Lung (tissue), 12 donors: Measurements from ENCODE around the gene CENPS. TPM values are rescaled to one million over a fixed set of nuclear protein-coding genes. Genes with fewer than 3 reads are reported as not detected.
A peak's percentile ranks its signal among the peaks of the same experiment; 100 is the strongest.

Source experiments
- ATAC-seq: fragments of 200-7000 bp; cut with Tn5 transposase; one replicate; pipeline ENCODE4 v1.9.1; 2020; ENCODE audit warnings: moderate number of reproducible peaks; ENCODE audit not compliant: insufficient read depth, low FRiP score
- DNase-seq, 3 donors: peaks; one replicate each; pipeline ENCODE4 v3.0.0-alpha.2; 2013 to 2017
- H3K27ac ChIP-seq, 2 donors: one replicate each; pipeline ENCODE4 v1.5.1; 2013; ENCODE audit warnings: mild to moderate bottlenecking in 2 of 2, moderate library complexity in 2 of 2, control low read depth in 1 of 2, inconsistent platforms in 1 of 2, low read depth in 1 of 2, low read length in 1 of 2
- H3K27me3 ChIP-seq, 3 donors: one replicate each; pipeline ENCODE4 v1.5.1; 2013; ENCODE audit warnings: low read length in 2 of 3; ENCODE audit not compliant: control insufficient read depth in 3 of 3, insufficient read depth in 3 of 3
- H3K36me3 ChIP-seq, 4 donors: one replicate each; pipeline ENCODE4 v1.5.1; 2013; ENCODE audit warnings: low read length in 4 of 4, mild to moderate bottlenecking in 1 of 4, moderate library complexity in 1 of 4; ENCODE audit not compliant: control insufficient read depth in 4 of 4, insufficient read depth in 4 of 4
- H3K4me1 ChIP-seq, 5 donors: one replicate each; pipeline ENCODE4 v1.5.1; 2013; ENCODE audit warnings: low read length in 5 of 5, mild to moderate bottlenecking in 2 of 5, moderate library complexity in 1 of 5; ENCODE audit not compliant: control insufficient read depth in 5 of 5, insufficient read depth in 5 of 5
- H3K4me3 ChIP-seq: one replicate; pipeline ENCODE4 v1.5.1; 2013; ENCODE audit warnings: mild to moderate bottlenecking, control low read depth, moderate library complexity
- H3K9ac ChIP-seq, 2 donors: one replicate each; pipeline ENCODE4 v1.5.1; 2013; ENCODE audit warnings: low read length in 2 of 2, control low read depth in 1 of 2; ENCODE audit not compliant: insufficient read depth in 1 of 2
- H3K9me3 ChIP-seq, 4 donors: one replicate each; pipeline ENCODE4 v1.5.1; 2013; ENCODE audit warnings: low read length in 3 of 4, mild to moderate bottlenecking in 1 of 4, moderate library complexity in 1 of 4; ENCODE audit not compliant: control insufficient read depth in 4 of 4, insufficient read depth in 3 of 4
- WGBS, 2 donors: extraction: QIAGEN DNeasy Blood & Tissue Kit; methylation state at CpG; one replicate each; pipeline ENCODE4 v1.1.7; 2013; 5-methylcytosine and 5-hydroxymethylcytosine counted together
- polyA plus RNA-seq, 2 donors: library from polyadenylated mRNA; stranded (reverse); fragments of 200-250 nt; gene quantifications; one replicate each; pipeline ENCODE4 v1.2.1, GENCODE V29; 2013
- total RNA-seq, 2 donors: library from RNA; depleted of rRNA in 1 of 2; stranded (reverse); fragments of >200 nt in 1 of 2; gene quantifications; one replicate each; pipeline ENCODE4 v1.2.1, GENCODE V29; 2014 to 2021
- TF ChIP-seq, protein P1 (sequence below): IDR thresholded peaks from 2 replicates; pipeline ENCODE4 v1.5.1; 2012; ENCODE audit warnings: mild to moderate bottlenecking; ENCODE audit errors: control extremely low read depth, extremely low read depth
- donor health status: control.
- donor health status: control.
- donor health status: Bipolar disorder and iron deficiency.
- donor health status: healthy.
- donor health status: DM: yes; HTN: yes; CAD: no.

CENPS gene
- total and polyA plus RNA-seq, 4 donors: 12.5 to 21.0 (median 17.5) TPM

DNA sequence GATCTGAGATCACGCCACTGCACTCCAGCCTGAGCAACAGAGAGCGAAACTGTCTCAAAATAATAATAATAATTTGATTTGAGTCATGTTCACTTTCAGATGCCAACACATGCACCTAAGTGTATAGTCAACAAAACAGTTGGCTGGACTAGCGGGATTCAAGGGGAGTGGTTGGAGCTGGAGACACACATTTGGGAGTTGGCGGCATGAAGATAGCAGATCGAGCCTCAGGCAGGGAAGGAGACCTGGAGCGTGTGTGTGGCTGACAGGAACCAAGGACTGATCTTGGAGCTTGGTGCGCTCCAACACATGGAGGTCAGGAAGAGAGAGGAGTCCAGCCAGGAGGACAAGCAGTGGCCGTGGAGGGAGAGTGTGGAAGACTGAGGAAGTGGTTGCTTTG lies 46.0 kb upstream of the CENPS start:
- H3K4me3 ChIP-seq: no peak overlapping the region
- TF ChIP-seq, protein P1, sequence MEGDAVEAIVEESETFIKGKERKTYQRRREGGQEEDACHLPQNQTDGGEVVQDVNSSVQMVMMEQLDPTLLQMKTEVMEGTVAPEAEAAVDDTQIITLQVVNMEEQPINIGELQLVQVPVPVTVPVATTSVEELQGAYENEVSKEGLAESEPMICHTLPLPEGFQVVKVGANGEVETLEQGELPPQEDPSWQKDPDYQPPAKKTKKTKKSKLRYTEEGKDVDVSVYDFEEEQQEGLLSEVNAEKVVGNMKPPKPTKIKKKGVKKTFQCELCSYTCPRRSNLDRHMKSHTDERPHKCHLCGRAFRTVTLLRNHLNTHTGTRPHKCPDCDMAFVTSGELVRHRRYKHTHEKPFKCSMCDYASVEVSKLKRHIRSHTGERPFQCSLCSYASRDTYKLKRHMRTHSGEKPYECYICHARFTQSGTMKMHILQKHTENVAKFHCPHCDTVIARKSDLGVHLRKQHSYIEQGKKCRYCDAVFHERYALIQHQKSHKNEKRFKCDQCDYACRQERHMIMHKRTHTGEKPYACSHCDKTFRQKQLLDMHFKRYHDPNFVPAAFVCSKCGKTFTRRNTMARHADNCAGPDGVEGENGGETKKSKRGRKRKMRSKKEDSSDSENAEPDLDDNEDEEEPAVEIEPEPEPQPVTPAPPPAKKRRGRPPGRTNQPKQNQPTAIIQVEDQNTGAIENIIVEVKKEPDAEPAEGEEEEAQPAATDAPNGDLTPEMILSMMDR: no peak
- H3K9ac ChIP-seq: no peak overlapping the region
- peaks cover 0 to 12% (median 2%) of the 10 kb centered on the region in 5 donors for H3K4me1 ChIP-seq
- H3K36me3 ChIP-seq: peaks cover 0 to 5% (median 0%) of the 10 kb centered on the region in 4 donors
- no peak overlapping the region for H3K27ac ChIP-seq
- ATAC-seq: no peak
- no peak for DNase-seq
- no peaks in the 10 kb centered on the region for H3K9me3 ChIP-seq
- no peaks in the 10 kb centered on the region for H3K27me3 ChIP-seq
- 93 to 95% methylated on average over 8 of the region's 8 CpGs for WGBS, 2 donors

DNA sequence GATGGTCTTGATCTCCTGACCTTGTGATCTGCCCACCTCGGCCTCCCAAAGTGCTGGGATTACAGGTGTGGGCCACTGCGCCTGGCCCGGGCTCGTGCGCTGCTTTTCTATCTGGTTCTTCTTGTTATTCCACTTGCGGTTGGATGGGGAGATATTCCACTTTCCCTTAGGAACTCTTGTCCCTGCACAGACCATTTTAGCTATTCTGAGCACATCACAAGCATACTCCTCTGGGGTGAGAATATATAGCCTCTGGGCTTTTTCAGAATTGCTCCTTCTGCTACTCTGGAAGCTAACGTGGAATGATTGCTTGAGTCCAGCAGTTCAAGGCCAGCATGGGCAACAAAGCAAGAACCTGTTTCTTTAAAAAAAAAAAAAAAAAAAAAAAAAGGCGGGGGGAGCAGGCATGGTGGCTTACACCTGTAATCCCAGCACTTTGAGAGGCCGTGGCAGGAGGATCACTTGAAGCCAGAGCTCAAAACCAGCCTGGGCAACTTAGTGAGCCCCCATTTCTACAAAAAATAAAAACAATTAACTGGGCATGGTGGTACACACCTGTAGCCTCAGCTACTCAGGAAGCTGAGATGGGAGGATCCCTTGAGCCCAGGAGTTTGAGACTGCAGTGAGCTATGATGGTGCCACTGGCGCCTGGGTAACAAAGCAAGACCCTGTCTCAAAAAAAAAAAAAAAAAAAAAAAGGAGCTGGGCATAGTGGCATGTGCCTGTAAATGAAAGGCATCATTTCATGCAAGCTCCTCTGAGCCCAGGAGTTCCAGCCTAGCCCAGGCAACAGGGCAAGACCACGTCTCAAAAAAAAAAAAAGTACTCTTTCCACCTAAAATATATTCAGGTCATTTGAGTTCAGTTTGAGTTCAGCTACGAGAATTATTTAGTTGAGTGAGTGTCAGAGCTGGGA lies 43.2 kb upstream of the CENPS start:
- H3K27ac ChIP-seq: peak overlapping the region in 1 of 2 donors; percentile 77
- H3K4me1 ChIP-seq: peaks cover 0 to 12% (median 2%) of the 10 kb centered on the region in 5 donors
- H3K4me3 ChIP-seq: no peak overlapping the region
- no peak for ATAC-seq
- H3K9ac ChIP-seq: peak overlapping the region in 1 of 2 donors; percentile 64
- WGBS, 2 donors: 77 to 90% methylated on average over 11 to 12 of the region's 12 CpGs
- H3K36me3 ChIP-seq: peaks cover 0 to 2% (median 0%) of the 10 kb centered on the region in 4 donors
- TF ChIP-seq, protein P1: no peak
- no peaks in the 10 kb centered on the region for H3K9me3 ChIP-seq
- no peaks in the 10 kb centered on the region for H3K27me3 ChIP-seq
- DNase-seq: no peak

DNA sequence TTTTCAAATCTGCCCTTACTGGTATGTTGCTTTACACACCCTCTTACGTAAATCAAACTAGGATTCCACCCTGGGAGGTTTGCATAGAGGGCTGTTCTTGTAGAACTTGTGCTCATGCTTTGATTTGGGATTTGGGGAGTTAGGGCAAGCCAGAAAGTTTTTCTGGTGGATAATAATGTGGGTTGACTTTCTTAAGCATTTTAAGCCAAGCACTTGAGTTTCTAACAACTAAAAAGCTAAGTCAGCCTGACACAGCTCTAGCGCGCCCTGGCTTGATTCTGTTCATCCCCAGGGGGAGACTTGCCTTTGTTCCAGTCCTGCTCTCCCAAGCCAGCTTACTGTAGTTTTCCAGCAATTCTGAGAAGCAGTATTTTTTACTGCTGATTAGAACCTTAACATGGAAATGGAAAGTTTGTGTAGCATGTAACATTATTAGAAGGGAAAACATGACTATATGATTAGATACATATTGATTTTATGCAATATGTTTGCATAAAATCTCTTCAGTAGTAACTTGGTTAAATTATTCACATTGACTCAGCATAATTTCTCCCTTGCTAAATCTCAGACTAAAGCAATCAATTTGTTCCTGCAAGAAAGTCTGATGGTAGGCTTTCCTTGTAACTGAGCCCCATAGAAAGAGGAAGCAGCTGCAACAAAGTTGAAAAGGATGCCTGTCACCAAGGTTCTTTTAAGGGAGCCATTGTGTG lies 42.4 kb upstream of the CENPS start:
- peak overlapping the region in 1 of 2 donors; percentile 64 for H3K9ac ChIP-seq
- H3K36me3 ChIP-seq: peaks cover 0 to 2% (median 0%) of the 10 kb centered on the region in 4 donors
- ATAC-seq: peak; percentile 74

More for the DNA sequence above, 42.4 kb upstream of the CENPS start:
- Histone ChIP-seq H3K4me3 (no peak overlapping the region), H3K27ac (peak overlapping the region in 1 of 2 donors; percentile 77), H3K4me1 (peaks cover 0 to 12% (median 2%) of the 10 kb centered on the region in 5 donors), H3K9me3 (no peaks in the 10 kb centered on the region), H3K27me3 (no peaks in the 10 kb centered on the region)
- DNase-seq: peak; percentile 45 to 82 (median 81)
- WGBS, 2 donors: 30 to 44% methylated on average over 3 of the region's 3 CpGs
- TF ChIP-seq, protein P1: no peak
